ENCODE results near the gene HMGXB4. TPM values are rescaled to one million over a fixed set of nuclear protein-coding genes. Genes with fewer than 3 reads are reported as not detected.
A peak's percentile ranks its signal among the peaks of the same experiment; 100 is the strongest.

The HMGXB4 gene
- total and polyA plus RNA-seq, 9 of the 15 experiments (the other 6 are each of a cell fraction or from before 2014, with no cell fraction given), result 9.9 to 31.4 (median 24.8) TPM

DNA sequence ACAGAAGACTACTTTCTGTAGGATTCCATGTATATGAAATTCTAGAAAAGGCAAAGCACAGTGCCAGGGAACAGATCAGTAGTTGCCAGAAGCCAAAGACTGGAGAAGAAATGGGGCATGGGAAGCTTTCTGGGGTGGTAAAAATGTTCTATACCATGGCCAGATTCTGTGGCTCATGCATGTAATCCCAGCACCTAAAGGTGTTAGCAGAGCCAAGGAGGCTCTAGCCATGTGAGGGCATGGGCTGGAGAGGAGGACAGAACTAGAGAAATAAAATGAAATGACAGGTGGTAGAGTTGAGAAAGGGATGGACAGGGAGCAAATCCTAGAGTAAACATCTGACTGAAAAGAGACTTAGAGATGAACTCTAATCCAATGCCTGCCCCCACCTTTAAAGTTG lies 26.9 kb upstream of the HMGXB4 start:
- BruUV-seq (replicated peaks), result TSS peak; percentile 68
- Histone ChIP-seq H3K27ac (ENCODE audit: extremely low read depth, low read depth, low read length) (peak overlapping the region; percentile 77), H3K9me3 (replicated peaks; ENCODE audit: control insufficient read depth, insufficient read depth, low read depth, low read length) (no peaks in the 10 kb centered on the region), H3K4me3 (peak overlapping the region; percentile 65), H3K79me2 (ENCODE audit: control insufficient read depth, insufficient read depth, low read length) (peaks cover 44% of the 10 kb centered on the region), H3K9me1 (ENCODE audit: control insufficient read depth, insufficient read depth, low read length) (no peaks in the 10 kb centered on the region), H3K27me3 (ENCODE audit: control insufficient read depth in 2 of 2, insufficient read depth in 2 of 2, low read length in 2 of 2) (no peaks in the 10 kb centered on the region), H3K4me1 (replicated peaks in 1 of 2; ENCODE audit: control insufficient read depth in 2 of 2, insufficient read depth in 2 of 2, low read length in 2 of 2) (peaks cover 9 to 26% of the 10 kb centered on the region in 2 experiments; a peak in 3 of 5 replicates), H3K36me3 (ENCODE audit: control insufficient read depth, insufficient read depth, low read length) (peaks cover 35% of the 10 kb centered on the region; the same call in 2 of the 3 replicates), H3K9ac (ENCODE audit: insufficient read depth in 1 of 2, low read depth in 2 of 2, low read length in 2 of 2) (peak overlapping the region; percentile 39 to 84; a peak in 3 of 4 replicates), H3K4me2 (ENCODE audit: insufficient read depth, low read length) (peak overlapping the region; percentile 77), H4K20me1 (replicated peaks; ENCODE audit: control insufficient read depth, insufficient read depth, low read length) (peaks cover 18% of the 10 kb centered on the region), H2AFZ (ENCODE audit: low read depth, low read length) (peak overlapping the region; percentile 94)
- intact Hi-C loops (cut with micrococcal nuclease) (loop anchor here (5.0 kb wide), 2 partner anchors 188 to 1308 kb away; partner anchors contain the start of gene LARGE1), in situ Hi-C loops (cut with MboI) (loop anchor here (10.0 kb wide), 2 partner anchors 76 to 186 kb away; no protein-coding TSS in a partner anchor)
- DNase-seq (ENCODE audit: extremely low read depth in 1 of 4, low spot score in 3 of 4), result no peak
- ATAC-seq, result peak; percentile 59
- FAIRE-seq, result no peak
- ChIA-PET POLR2A (interaction anchor here (0.6 to 2.1 kb wide), 11 partner anchors 8 to 268 kb away, joined by 3 to 24 read pairs (median 3); no protein-coding TSS in a partner anchor), CTCF (ENCODE audit: low intra/inter-chr PET ratio) (interaction anchor here (0.6 to 2.5 kb wide), 3 partner anchors 60 to 187 kb away, joined by 3 to 17 read pairs (median 5); no protein-coding TSS in a partner anchor)
- TF ChIP-seq SP1 (CRISPR knock-in tag; IDR thresholded peaks at IDR 0.05) (0 out of 2 replicates have a peak, but pooled peaks have one; percentile 29), NR2C2 (CRISPR knock-in tag; IDR thresholded peaks at IDR 0.05) (no peak), NR2C2 (tag; IDR thresholded peaks at IDR 0.05) (no peak), KAT7 (CRISPR knock-in tag; IDR thresholded peaks at IDR 0.05; ENCODE audit: borderline replicate concordance) (0 out of 2 replicates have a peak, but pooled peaks have one; percentile 6)
